ENCODE results near the gene DLGAP1.

The DLGAP1 gene

GRCh38 chr18:3792711-3793110 is 662.4 kb downstream of the DLGAP1 start:
- H2BK5ac ChIP-seq (ENCODE audit: low read length): no peak overlapping the region
- H3K4ac ChIP-seq (ENCODE audit: low read length): no peak overlapping the region

GRCh38 chr18:3791238-3791637 is 663.9 kb downstream of the DLGAP1 start:
- no peaks in the 10 kb centered on the region for H3K36me3 ChIP-seq (replicated peaks in 1 of 2; ENCODE audit: control insufficient read depth in 2 of 2, insufficient read depth in 2 of 2, low read length in 2 of 2)
- H3K14ac ChIP-seq (ENCODE audit: low read length): no peak overlapping the region
- no peak overlapping the region for H2BK5ac ChIP-seq (ENCODE audit: low read length)
- no peak overlapping the region for H3K4me3 ChIP-seq (ENCODE audit: low read length in 2 of 2)
- H3K79me1 ChIP-seq (ENCODE audit: low read depth, low read length): no peaks in the 10 kb centered on the region
- no peak overlapping the region for H2AK5ac ChIP-seq (ENCODE audit: low read depth, low read length)
- no peak overlapping the region for H3K23ac ChIP-seq (ENCODE audit: low read depth, low read length, poor library complexity)
- H2AFZ ChIP-seq (ENCODE audit: low read length): no peak overlapping the region
- H3K27me3 ChIP-seq (ENCODE audit: control insufficient read depth in 3 of 3, insufficient read depth in 3 of 3, low read depth in 1 of 3, low read length in 3 of 3): no peaks in the 10 kb centered on the region
- no peak overlapping the region for H2BK12ac ChIP-seq (ENCODE audit: low read length)
- H3K27ac ChIP-seq (replicated peaks; ENCODE audit: low read length): no peak overlapping the region
- no peak overlapping the region for H4K8ac ChIP-seq (ENCODE audit: low read depth, low read length)
- no peak for DNase-seq (ENCODE audit: low spot score)
- no CpG with 5 or more reads among the region's 4 CpGs for WGBS, 2 donors (ENCODE audit: extremely low coverage in 2 of 2, insufficient read length in 2 of 2, insufficient replicate concordance in 1 of 2)
- H3K18ac ChIP-seq (ENCODE audit: low read length): no peak overlapping the region
- H3K9ac ChIP-seq (ENCODE audit: low read depth, low read length, poor library complexity): no peak overlapping the region
- no peak overlapping the region for H2BK120ac ChIP-seq (ENCODE audit: low read depth, low read length)
- H3K4me1 ChIP-seq (ENCODE audit: control insufficient read depth in 2 of 2, insufficient read depth in 1 of 2, low read depth in 1 of 2, low read length in 2 of 2): peaks cover 0 to 3% of the 10 kb centered on the region in 2 donors
- no peak overlapping the region for H3K4me2 ChIP-seq (ENCODE audit: insufficient read depth, low read length, poor library complexity, severe bottlenecking)
- H4K91ac ChIP-seq (ENCODE audit: low read depth, low read length, poor library complexity): no peak overlapping the region
- no peak overlapping the region for H2BK15ac ChIP-seq (ENCODE audit: low read length)
- H3K4ac ChIP-seq (ENCODE audit: low read length): no peak overlapping the region
- H3K9me3 ChIP-seq (replicated peaks in 1 of 2; ENCODE audit: control insufficient read depth in 2 of 2, insufficient read depth in 1 of 2, low read depth in 1 of 2, low read length in 2 of 2): no peaks in the 10 kb centered on the region

More at GRCh38 chr18:3792711-3793110, 662.4 kb downstream of the DLGAP1 start:
- H3K27me3 ChIP-seq (ENCODE audit: control insufficient read depth in 3 of 3, insufficient read depth in 3 of 3, low read depth in 1 of 3, low read length in 3 of 3): no peaks in the 10 kb centered on the region
- no peaks in the 10 kb centered on the region for H3K9me3 ChIP-seq (replicated peaks in 1 of 2; ENCODE audit: control insufficient read depth in 2 of 2, insufficient read depth in 1 of 2, low read depth in 1 of 2, low read length in 2 of 2)
- H3K4me3 ChIP-seq (ENCODE audit: low read length in 2 of 2): no peak overlapping the region
- no peak overlapping the region for H2AFZ ChIP-seq (ENCODE audit: low read length)
- no peak overlapping the region for H2BK12ac ChIP-seq (ENCODE audit: low read length)
- peak overlapping the region; percentile 48 for H4K91ac ChIP-seq (ENCODE audit: low read depth, low read length, poor library complexity)
- no peak for DNase-seq (ENCODE audit: low spot score)
- H3K9ac ChIP-seq (ENCODE audit: low read depth, low read length, poor library complexity): peak overlapping the region; percentile 15
- no peak overlapping the region for H4K8ac ChIP-seq (ENCODE audit: low read depth, low read length)
- H3K4me2 ChIP-seq (ENCODE audit: insufficient read depth, low read length, poor library complexity, severe bottlenecking): no peak overlapping the region
- H2AK5ac ChIP-seq (ENCODE audit: low read depth, low read length): peak overlapping the region; percentile 80
- H3K27ac ChIP-seq (replicated peaks; ENCODE audit: low read length): no peak overlapping the region
- no peak overlapping the region for H2BK120ac ChIP-seq (ENCODE audit: low read depth, low read length)
- H3K79me1 ChIP-seq (ENCODE audit: low read depth, low read length): no peaks in the 10 kb centered on the region
- peak overlapping the region; percentile 70 for H2BK15ac ChIP-seq (ENCODE audit: low read length)
- H3K4me1 ChIP-seq (ENCODE audit: control insufficient read depth in 2 of 2, insufficient read depth in 1 of 2, low read depth in 1 of 2, low read length in 2 of 2): peaks cover 0 to 3% of the 10 kb centered on the region in 2 donors
- no peak overlapping the region for H3K23ac ChIP-seq (ENCODE audit: low read depth, low read length, poor library complexity)
- no CpG with 5 or more reads among the region's 9 CpGs for WGBS, 2 donors (ENCODE audit: extremely low coverage in 2 of 2, insufficient read length in 2 of 2, insufficient replicate concordance in 1 of 2)
- no peak overlapping the region for H3K14ac ChIP-seq (ENCODE audit: low read length)
- H3K18ac ChIP-seq (ENCODE audit: low read length): peak overlapping the region; percentile 22
- H3K36me3 ChIP-seq (replicated peaks in 1 of 2; ENCODE audit: control insufficient read depth in 2 of 2, insufficient read depth in 2 of 2, low read length in 2 of 2): no peaks in the 10 kb centered on the region

- no peak overlapping the region for H3K9ac ChIP-seq (ENCODE audit: low read depth, low read length, poor library complexity)
- H2BK120ac ChIP-seq (ENCODE audit: low read depth, low read length): no peak overlapping the region
- H3K27ac ChIP-seq (replicated peaks; ENCODE audit: low read length): no peak overlapping the region
- H3K18ac ChIP-seq (ENCODE audit: low read length): no peak overlapping the region
- no peak overlapping the region for H3K14ac ChIP-seq (ENCODE audit: low read length)
- H3K4me3 ChIP-seq (ENCODE audit: low read length in 2 of 2): no peak overlapping the region
- H3K4me1 ChIP-seq (ENCODE audit: control insufficient read depth in 2 of 2, insufficient read depth in 1 of 2, low read depth in 1 of 2, low read length in 2 of 2): peaks cover 0 to 3% of the 10 kb centered on the region in 2 donors
- no peak overlapping the region for H2AK5ac ChIP-seq (ENCODE audit: low read depth, low read length)
- H2BK15ac ChIP-seq (ENCODE audit: low read length): no peak overlapping the region
- H3K23ac ChIP-seq (ENCODE audit: low read depth, low read length, poor library complexity): no peak overlapping the region
- H2BK5ac ChIP-seq (ENCODE audit: low read length): no peak overlapping the region
- H3K4ac ChIP-seq (ENCODE audit: low read length): no peak overlapping the region
- H3K4me2 ChIP-seq (ENCODE audit: insufficient read depth, low read length, poor library complexity, severe bottlenecking): no peak overlapping the region
- no peaks in the 10 kb centered on the region for H3K36me3 ChIP-seq (replicated peaks in 1 of 2; ENCODE audit: control insufficient read depth in 2 of 2, insufficient read depth in 2 of 2, low read length in 2 of 2)
- no peak overlapping the region for H2BK12ac ChIP-seq (ENCODE audit: low read length)
- H2AFZ ChIP-seq (ENCODE audit: low read length): no peak overlapping the region
- H4K8ac ChIP-seq (ENCODE audit: low read depth, low read length): no peak overlapping the region
- no peaks in the 10 kb centered on the region for H3K79me1 ChIP-seq (ENCODE audit: low read depth, low read length)
- no CpG with 5 or more reads among the region's 5 CpGs for WGBS, 2 donors (ENCODE audit: extremely low coverage in 2 of 2, insufficient read length in 2 of 2, insufficient replicate concordance in 1 of 2)
- no peak for DNase-seq (ENCODE audit: low spot score)
- H3K9me3 ChIP-seq (replicated peaks in 1 of 2; ENCODE audit: control insufficient read depth in 2 of 2, insufficient read depth in 1 of 2, low read depth in 1 of 2, low read length in 2 of 2): no peaks in the 10 kb centered on the region
- H4K91ac ChIP-seq (ENCODE audit: low read depth, low read length, poor library complexity): no peak overlapping the region
- no peaks in the 10 kb centered on the region for H3K27me3 ChIP-seq (ENCODE audit: control insufficient read depth in 3 of 3, insufficient read depth in 3 of 3, low read depth in 1 of 3, low read length in 3 of 3)
These were observed 664.4 kb downstream of the DLGAP1 start for GRCh38 chr18:3790703-3791102.

GRCh38 chr18:3789525-3789924 is 665.6 kb downstream of the DLGAP1 start:
- H2BK12ac ChIP-seq (ENCODE audit: low read length): no peak overlapping the region
- H3K18ac ChIP-seq (ENCODE audit: low read length): no peak overlapping the region
- no peak overlapping the region for H3K4ac ChIP-seq (ENCODE audit: low read length)
- no peak overlapping the region for H3K27ac ChIP-seq (replicated peaks; ENCODE audit: low read length)
- no peak overlapping the region for H3K9ac ChIP-seq (ENCODE audit: low read depth, low read length, poor library complexity)
- H3K9me3 ChIP-seq (replicated peaks in 1 of 2; ENCODE audit: control insufficient read depth in 2 of 2, insufficient read depth in 1 of 2, low read depth in 1 of 2, low read length in 2 of 2): peaks cover 0 to 4% of the 10 kb centered on the region in 2 donors
- H4K8ac ChIP-seq (ENCODE audit: low read depth, low read length): no peak overlapping the region
- no peak overlapping the region for H3K4me2 ChIP-seq (ENCODE audit: insufficient read depth, low read length, poor library complexity, severe bottlenecking)
- H2AK5ac ChIP-seq (ENCODE audit: low read depth, low read length): no peak overlapping the region
- no peak overlapping the region for H2BK120ac ChIP-seq (ENCODE audit: low read depth, low read length)
- peaks cover 0 to 3% of the 10 kb centered on the region in 2 donors for H3K4me1 ChIP-seq (ENCODE audit: control insufficient read depth in 2 of 2, insufficient read depth in 1 of 2, low read depth in 1 of 2, low read length in 2 of 2)
- no peak overlapping the region for H2BK15ac ChIP-seq (ENCODE audit: low read length)
- H3K36me3 ChIP-seq (replicated peaks in 1 of 2; ENCODE audit: control insufficient read depth in 2 of 2, insufficient read depth in 2 of 2, low read length in 2 of 2): no peaks in the 10 kb centered on the region
- no peaks in the 10 kb centered on the region for H3K27me3 ChIP-seq (ENCODE audit: control insufficient read depth in 3 of 3, insufficient read depth in 3 of 3, low read depth in 1 of 3, low read length in 3 of 3)
- no peak overlapping the region for H2AFZ ChIP-seq (ENCODE audit: low read length)
- no peak overlapping the region for H3K14ac ChIP-seq (ENCODE audit: low read length)
- H3K4me3 ChIP-seq (ENCODE audit: low read length in 2 of 2): no peak overlapping the region
- H3K79me1 ChIP-seq (ENCODE audit: low read depth, low read length): no peaks in the 10 kb centered on the region
- DNase-seq (ENCODE audit: low spot score): no peak
- no CpG with 5 or more reads among the region's 1 CpG for WGBS, 2 donors (ENCODE audit: extremely low coverage in 2 of 2, insufficient read length in 2 of 2, insufficient replicate concordance in 1 of 2)
- no peak overlapping the region for H2BK5ac ChIP-seq (ENCODE audit: low read length)
- H3K23ac ChIP-seq (ENCODE audit: low read depth, low read length, poor library complexity): no peak overlapping the region
- no peak overlapping the region for H4K91ac ChIP-seq (ENCODE audit: low read depth, low read length, poor library complexity)

Measured in neuronal stem cell (in vitro differentiated cells).